ENCODE measurements around the gene CCR8.
"Not testable (repeated sequence)": the region's sequence is repeated elsewhere in the genome, so short reads cannot be mapped to it uniquely, and the experiment has no call there.

- not testable (repeated sequence) for TF ChIP-seq CTCF (IDR thresholded peaks at IDR 0.05; ENCODE audit: low read length); EZH2 (optimal IDR thresholded peaks at IDR 0.05; ENCODE audit: low read depth, low read length)
These were observed 21.6 kb downstream of the CCR8 start for GRCh38 chr3:39351134-39351533.

Measured in MM.1S (cell line).